Measurements from ENCODE around the gene SAMD14.
A peak's percentile ranks its signal among the peaks of the same experiment; 100 is the strongest.

SAMD14 gene

DNA sequence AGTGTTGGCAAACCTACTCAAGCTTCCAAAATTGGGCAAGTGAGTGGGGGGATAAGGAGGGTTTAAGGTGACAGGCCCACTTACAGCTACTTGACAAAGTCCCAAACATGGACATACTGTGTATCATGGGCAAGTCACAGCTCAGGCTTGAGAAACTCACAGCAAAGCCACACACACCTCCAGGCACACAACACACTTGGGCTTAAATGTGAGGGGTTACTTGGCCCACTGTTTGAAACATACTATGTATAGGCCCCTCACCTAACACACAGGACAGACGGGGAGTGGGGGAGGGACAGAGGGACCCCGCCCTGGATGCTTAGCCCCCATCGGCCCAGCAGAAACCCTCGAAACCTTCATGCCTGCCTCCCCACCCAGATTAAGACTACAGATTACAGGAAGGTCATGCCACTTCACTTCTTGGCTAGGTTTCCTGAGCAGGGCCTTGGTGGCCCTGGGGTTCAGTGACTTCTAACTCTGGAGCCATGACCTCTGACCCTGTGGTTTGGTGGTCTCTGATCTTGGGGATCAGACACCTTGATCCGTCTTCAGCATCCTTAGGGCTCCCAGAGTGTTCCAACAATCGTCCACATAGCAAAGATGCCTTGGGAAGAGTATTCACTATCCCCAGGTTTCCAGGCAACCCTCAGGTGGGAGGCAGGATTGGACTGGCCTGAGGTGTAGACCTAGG lies 2.3 kb upstream of the SAMD14 start:
- DNase-seq: no peak

DNA sequence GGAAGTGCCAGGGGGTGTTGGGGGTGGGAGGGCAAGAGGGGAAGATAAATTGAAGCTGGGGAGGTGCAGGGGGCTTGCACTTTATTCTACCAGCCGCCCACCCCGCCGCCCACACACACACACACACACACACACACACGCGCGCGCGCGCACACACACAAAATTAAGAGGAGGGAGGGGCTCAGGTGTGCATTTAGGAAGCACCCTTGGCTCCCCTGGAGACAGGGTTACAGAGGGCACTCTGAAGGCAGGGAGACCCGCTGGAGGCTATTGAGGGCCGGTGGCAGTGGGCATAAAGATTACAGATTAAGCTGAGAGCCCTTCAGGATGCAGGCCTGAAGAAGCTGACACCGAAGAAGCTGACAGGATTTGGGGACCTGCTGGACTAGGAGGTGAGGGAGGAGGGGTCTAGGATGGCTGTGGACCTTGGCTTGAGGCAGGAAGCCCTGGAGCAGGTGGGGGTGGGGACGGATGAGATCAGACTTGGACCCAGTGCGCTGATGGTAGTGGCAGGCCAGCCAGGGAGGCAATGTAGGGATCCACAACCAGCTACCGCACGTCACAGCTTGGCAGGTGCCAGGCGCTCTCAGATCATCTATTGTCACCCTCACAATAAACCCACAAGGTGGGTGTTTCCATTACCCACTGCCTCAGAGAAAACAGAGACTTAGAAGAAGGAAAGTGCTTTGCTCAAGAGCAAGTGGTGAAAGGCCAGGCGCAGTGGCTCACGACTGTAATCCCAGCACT lies 772 bp upstream of the SAMD14 start:
- DNase-seq: no peak

DNA sequence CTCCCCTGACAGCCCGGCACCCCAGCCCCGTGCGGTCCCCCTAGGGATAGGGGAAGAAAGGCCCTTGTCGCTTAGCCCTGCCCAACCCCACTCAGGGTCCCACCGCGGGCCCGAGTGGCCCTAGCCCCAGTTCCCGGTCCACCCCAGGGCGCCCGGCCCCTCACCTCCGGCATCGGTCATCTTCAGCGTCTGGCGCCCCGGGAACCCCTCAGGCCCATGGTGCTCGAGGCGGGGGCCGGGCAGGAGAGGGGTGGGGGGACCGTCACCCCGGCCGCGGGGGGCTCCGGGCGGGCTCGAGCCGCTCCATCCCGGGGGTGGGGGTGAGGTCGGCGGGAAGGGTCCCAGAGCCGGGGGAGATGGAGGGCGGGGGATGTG lies 620 bp downstream of the SAMD14 start:
- DNase-seq: no peak

GRCh38 chr17:50128441-50129352 lies 1.3 kb downstream of the SAMD14 start:
- DNase-seq: no peak

- DNase-seq: no peak
Observed at GRCh38 chr17:50127697-50128361, 2.1 kb downstream of the SAMD14 start.

DNA sequence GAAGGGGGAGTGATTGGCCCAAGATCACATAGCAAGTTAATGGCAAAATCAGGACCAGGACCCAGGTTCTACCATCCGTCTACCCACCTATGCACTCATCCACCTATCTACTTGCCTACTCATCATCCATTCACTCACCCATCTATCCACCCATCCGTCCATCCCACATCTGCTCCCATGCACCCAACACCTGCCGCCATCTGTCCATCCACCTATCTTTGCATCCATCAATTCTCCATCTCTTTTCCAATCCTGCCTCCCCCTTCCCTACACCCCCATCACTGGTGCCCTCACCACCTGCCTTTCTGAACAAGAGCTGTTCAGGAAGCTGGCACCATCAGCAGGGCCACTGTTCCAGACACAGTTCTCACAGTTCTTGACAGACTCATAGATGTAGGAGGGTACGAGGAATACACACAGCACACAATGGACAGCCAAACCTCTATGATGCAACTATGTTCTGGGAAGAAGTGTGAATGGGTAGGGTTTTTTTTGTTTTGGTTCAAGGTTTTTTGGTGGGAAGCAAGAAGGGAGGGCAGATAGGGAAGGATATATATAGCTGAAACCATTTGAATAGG lies 4.5 kb downstream of the SAMD14 start:
- no peak for DNase-seq

GRCh38 chr17:50123649-50124349 lies 6.2 kb downstream of the SAMD14 start:
- no peak for DNase-seq

GRCh38 chr17:50122945-50123344 lies 7.0 kb downstream of the SAMD14 start:
- no peak for DNase-seq

GRCh38 chr17:50120475-50121253 lies 9.3 kb downstream of the SAMD14 start:
- no peak for DNase-seq

- no peak for DNase-seq
Observed at GRCh38 chr17:50118828-50119218, 11.1 kb downstream of the SAMD14 start.

GRCh38 chr17:50118076-50118827 lies 11.7 kb downstream of the SAMD14 start:
- DNase-seq: no peak

DNA sequence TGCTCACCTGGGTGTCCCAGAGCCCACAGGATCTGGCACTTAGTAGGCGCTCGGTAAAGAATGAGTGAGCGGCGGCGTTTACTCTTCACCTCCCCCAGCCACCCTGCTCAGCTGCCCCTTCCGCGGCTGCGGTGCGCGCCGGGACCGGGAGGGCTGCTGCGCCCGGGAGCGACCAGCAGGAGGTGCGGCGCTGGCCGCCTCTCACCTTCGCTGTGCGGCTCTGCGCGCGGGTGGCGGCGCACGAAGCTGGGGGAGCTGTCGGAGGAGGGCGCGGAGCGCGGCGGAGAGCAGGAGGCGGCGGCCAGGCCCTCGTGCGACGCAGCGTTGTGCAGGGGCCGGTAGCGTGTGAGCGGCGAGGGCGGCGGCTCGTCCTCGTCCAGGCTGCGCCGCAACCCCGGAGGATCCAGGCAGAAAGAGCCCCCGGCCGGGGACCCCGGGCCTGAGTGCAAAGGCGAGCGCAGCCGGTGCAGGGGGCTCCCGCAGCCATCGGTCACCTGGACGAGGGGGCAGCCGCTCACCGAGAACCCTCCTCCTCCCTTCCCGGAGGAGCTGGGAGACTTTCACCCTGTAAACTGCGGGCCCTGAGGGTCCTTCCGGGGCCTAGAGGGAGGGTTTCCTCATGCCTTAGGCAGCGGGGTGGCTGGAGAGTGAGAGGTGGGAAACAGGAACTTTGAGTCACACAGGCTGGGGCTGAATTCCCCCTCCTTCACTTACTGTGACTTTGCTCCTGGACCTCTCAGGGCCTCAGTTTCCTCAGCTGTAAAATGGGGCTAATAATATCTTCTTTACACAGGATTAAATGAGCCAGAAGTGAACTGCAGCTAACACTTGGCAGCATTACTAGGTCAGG lies 12.5 kb downstream of the SAMD14 start:
- no peak for DNase-seq

- DNase-seq: no peak
Observed at GRCh38 chr17:50115756-50116155, 14.2 kb downstream of the SAMD14 start.

GRCh38 chr17:50114849-50115357 lies 15.1 kb downstream of the SAMD14 start:
- peak; percentile 52 for DNase-seq

GRCh38 chr17:50114401-50114800 lies 15.6 kb downstream of the SAMD14 start:
- DNase-seq: no peak

GRCh38 chr17:50113624-50114320 lies 16.2 kb downstream of the SAMD14 start:
- DNase-seq: no peak

GRCh38 chr17:50112694-50113093 lies 17.3 kb downstream of the SAMD14 start:
- DNase-seq: no peak
